Progenitor cell of endocrine pancreas (in vitro differentiated cells): Measurements from ENCODE around the gene TPST2. TPM values are rescaled to one million over a fixed set of nuclear protein-coding genes. Genes with fewer than 3 reads are reported as not detected.

Experiments used
- DNase-seq: peaks from one replicate; pipeline ENCODE4 v3.0.0; 2021; ENCODE audit warnings: low spot score; ENCODE audit not compliant: unreplicated experiment
- H3K27ac Mint-ChIP-seq: 2 replicates; pipeline ENCODE4 v1.8.0; 2021; ENCODE audit warnings: mild to moderate bottlenecking, moderate library complexity, mixed read lengths
- H3K27me3 Mint-ChIP-seq: 2 replicates; pipeline ENCODE4 v1.8.0; 2021; ENCODE audit warnings: mixed read lengths
- H3K36me3 Mint-ChIP-seq: 2 replicates; pipeline ENCODE4 v1.8.0; 2022; ENCODE audit warnings: mixed read lengths; ENCODE audit not compliant: insufficient read depth
- H3K4me1 Mint-ChIP-seq: 2 replicates; pipeline ENCODE4 v1.8.0; 2021; ENCODE audit warnings: low read depth, mixed read lengths
- H3K4me3 Mint-ChIP-seq: 2 replicates; pipeline ENCODE4 v1.8.0; 2021; ENCODE audit warnings: low read depth, mild to moderate bottlenecking, moderate library complexity, mixed read lengths
- H3K9me3 Mint-ChIP-seq: 2 replicates; pipeline ENCODE4 v1.8.0; 2021; ENCODE audit warnings: low read depth, mixed read lengths
- CTCF ChIP-seq: fragments of 200-600 bp; sonication (generic); IDR thresholded peaks from one replicate; pipeline ENCODE4 v1.5.0; 2021; ENCODE audit warnings: antibody characterized with exemption, mild to moderate bottlenecking; ENCODE audit not compliant: unreplicated experiment
- total RNA-seq: library from RNA; stranded (reverse); gene quantifications from 2 replicates; pipeline ENCODE4 v1.2.1, GENCODE V29; 2021

Gene TPST2
- total RNA-seq, 1 donor from 2014 or later: 19.1 TPM

GRCh38 chr22:26580240-26580962 lies 9.5 kb downstream of the TPST2 start:
- H3K4me3 Mint-ChIP-seq: no peak overlapping the region
- no peak for TF ChIP-seq CTCF

GRCh38 chr22:26579331-26579886 lies 10.5 kb downstream of the TPST2 start:
- DNase-seq: no peak
- Mint-ChIP-seq H3K27me3 (peaks cover 5% of the 10 kb centered on the region), H3K4me1 (no peaks in the 10 kb centered on the region), H3K9me3 (no peaks in the 10 kb centered on the region), H3K4me3 (no peak overlapping the region), H3K36me3 (peaks cover 5% of the 10 kb centered on the region), H3K27ac (no peak overlapping the region)
- TF ChIP-seq CTCF: no peak

More at GRCh38 chr22:26580240-26580962, 9.5 kb downstream of the TPST2 start:
- DNase-seq: no peak
- H3K36me3 Mint-ChIP-seq: peaks cover 5% of the 10 kb centered on the region
- H3K27me3 Mint-ChIP-seq: peaks cover 5% of the 10 kb centered on the region
- H3K9me3 Mint-ChIP-seq: no peaks in the 10 kb centered on the region
- H3K4me1 Mint-ChIP-seq: no peaks in the 10 kb centered on the region
- H3K27ac Mint-ChIP-seq: no peak overlapping the region

GRCh38 chr22:26577081-26577480 lies 12.9 kb downstream of the TPST2 start:
- no peaks in the 10 kb centered on the region for H3K4me1 Mint-ChIP-seq
- no peak for DNase-seq
- no peak for TF ChIP-seq CTCF
- H3K9me3 Mint-ChIP-seq: no peaks in the 10 kb centered on the region
- peaks cover 5% of the 10 kb centered on the region for H3K27me3 Mint-ChIP-seq
- no peak overlapping the region for H3K4me3 Mint-ChIP-seq
- H3K36me3 Mint-ChIP-seq: peaks cover 1% of the 10 kb centered on the region
- no peak overlapping the region for H3K27ac Mint-ChIP-seq

GRCh38 chr22:26576026-26576680 lies 13.8 kb downstream of the TPST2 start:
- no peak overlapping the region for H3K27ac Mint-ChIP-seq

More at GRCh38 chr22:26576026-26576680, 13.8 kb downstream of the TPST2 start:
- TF ChIP-seq CTCF: no peak
- H3K4me3 Mint-ChIP-seq: no peak overlapping the region
- peaks cover 2% of the 10 kb centered on the region for H3K4me1 Mint-ChIP-seq
- no peak for DNase-seq
- no peaks in the 10 kb centered on the region for H3K9me3 Mint-ChIP-seq
- peaks cover 1% of the 10 kb centered on the region for H3K36me3 Mint-ChIP-seq
- H3K27me3 Mint-ChIP-seq: peaks cover 5% of the 10 kb centered on the region
